Memory B cell (primary cell): ENCODE data around the gene RFC5.
A peak's percentile ranks its signal among the peaks of the same experiment; 100 is the strongest.

Experiments used
- ATAC-seq: fragments of 150-1000 bp; cut with Tn5 transposase; 2 replicates; pipeline ENCODE4 v1.10.0; 2021; ENCODE audit warnings: low read depth, mild to moderate bottlenecking, moderate library complexity
- DNase-seq, 2 donors: peaks; one replicate each; pipeline ENCODE4 v3.0.0; 2022; ENCODE audit warnings: low spot score in 2 of 2
- H3K27ac Mint-ChIP-seq: one replicate; pipeline ENCODE4 v1.8.0; 2022; ENCODE audit warnings: mild to moderate bottlenecking, moderate library complexity, mixed read lengths
- H3K27me3 Mint-ChIP-seq: one replicate; pipeline ENCODE4 v1.8.0; 2022; ENCODE audit warnings: mixed read lengths
- H3K36me3 Mint-ChIP-seq: one replicate; pipeline ENCODE4 v1.8.0; 2022; ENCODE audit warnings: mild to moderate bottlenecking, mixed read lengths
- H3K4me1 Mint-ChIP-seq: one replicate; pipeline ENCODE4 v1.8.0; 2022; ENCODE audit warnings: mixed read lengths
- H3K4me3 Mint-ChIP-seq: one replicate; pipeline ENCODE4 v1.8.0; 2022; ENCODE audit warnings: mild to moderate bottlenecking, moderate library complexity, mixed read lengths
- H3K9me3 Mint-ChIP-seq: one replicate; pipeline ENCODE4 v1.8.0; 2022; ENCODE audit warnings: mixed read lengths

The RFC5 gene, protein sequence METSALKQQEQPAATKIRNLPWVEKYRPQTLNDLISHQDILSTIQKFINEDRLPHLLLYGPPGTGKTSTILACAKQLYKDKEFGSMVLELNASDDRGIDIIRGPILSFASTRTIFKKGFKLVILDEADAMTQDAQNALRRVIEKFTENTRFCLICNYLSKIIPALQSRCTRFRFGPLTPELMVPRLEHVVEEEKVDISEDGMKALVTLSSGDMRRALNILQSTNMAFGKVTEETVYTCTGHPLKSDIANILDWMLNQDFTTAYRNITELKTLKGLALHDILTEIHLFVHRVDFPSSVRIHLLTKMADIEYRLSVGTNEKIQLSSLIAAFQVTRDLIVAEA

DNA sequence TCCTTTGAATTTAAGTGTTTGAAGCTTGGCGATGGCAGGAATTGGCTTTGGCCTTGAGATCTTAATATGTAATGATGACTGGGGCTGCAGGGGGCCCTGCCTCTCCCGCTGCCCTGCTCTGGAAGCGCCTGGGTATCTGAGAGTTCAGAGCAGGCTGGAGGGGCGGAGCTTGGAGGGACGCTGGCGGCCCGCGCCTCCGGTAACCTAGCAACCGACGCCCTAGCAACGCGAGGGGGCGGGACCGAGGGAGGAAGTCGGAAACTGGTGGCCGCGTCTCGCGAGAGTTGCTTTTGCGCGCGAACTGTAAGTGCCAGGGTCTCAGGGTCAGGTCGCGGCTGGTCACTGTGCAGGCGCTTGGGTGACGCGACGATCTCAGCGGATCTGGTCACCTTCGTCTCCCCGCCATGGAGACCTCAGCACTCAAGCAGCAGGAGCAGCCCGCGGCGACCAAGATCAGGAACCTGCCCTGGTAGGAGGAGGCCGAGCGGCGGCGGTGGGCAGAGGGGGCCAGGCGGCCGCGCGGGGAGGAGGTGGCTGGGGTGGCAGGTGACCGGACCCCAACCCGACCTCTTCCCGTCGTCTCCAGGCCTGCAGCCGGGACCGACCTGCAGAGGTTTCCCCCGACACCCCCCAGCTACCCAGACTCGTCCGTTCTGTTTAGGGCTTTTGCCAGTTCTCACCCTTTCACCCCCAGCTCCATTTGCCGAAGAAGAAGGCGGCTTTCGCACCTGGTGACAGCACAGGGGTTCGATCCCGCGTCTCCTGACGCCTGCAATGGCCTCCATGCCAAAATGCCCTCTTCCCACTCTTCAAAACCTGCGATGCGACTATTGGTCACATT lies at the start of gene RFC5:
Gene RFC5 (plus strand): TSS at position 280 of the 841 bp plus-strand sequence. CDS start 125 bp downstream, at position 405.
- ATAC-seq: peak; percentile 98
- no peaks in the 10 kb centered on the region for H3K9me3 Mint-ChIP-seq
- H3K36me3 Mint-ChIP-seq: peaks cover 12% of the 10 kb centered on the region
- H3K4me3 Mint-ChIP-seq: peak within 1 kb of the TSS; percentile 90
- peaks cover 11% of the 10 kb centered on the region for H3K4me1 Mint-ChIP-seq
- H3K27ac Mint-ChIP-seq: peak within 1 kb of the TSS; percentile 88
- no peaks in the 10 kb centered on the region for H3K27me3 Mint-ChIP-seq
- DNase-seq: peak; percentile 96

DNA sequence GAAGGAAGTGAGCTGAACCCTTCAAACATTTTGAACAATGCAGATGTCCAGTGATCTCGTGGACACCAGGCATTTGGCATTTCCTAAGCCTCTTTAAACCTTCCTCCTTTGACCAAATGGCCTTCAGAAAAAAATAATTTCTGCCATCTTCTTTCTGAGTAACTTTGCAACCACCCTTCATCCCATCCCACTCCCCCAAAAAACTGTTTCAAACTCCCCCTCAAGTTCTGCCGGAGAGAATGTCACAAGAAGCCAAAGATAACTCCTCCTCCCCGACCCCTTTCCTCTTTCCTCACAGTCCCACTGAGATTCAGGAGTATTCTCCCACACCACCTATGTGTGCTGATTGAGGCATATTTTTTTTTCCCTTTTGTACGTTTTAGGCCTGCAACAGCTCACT lies 49.5 kb upstream of the RFC5 start:
- Mint-ChIP-seq H3K9me3 (peaks cover 13% of the 10 kb centered on the region), H3K36me3 (peaks cover 2% of the 10 kb centered on the region), H3K4me3 (no peak overlapping the region), H3K27me3 (peaks cover 31% of the 10 kb centered on the region), H3K27ac (no peak overlapping the region), H3K4me1 (peaks cover 6% of the 10 kb centered on the region)
- ATAC-seq (no peak), DNase-seq (no peak)

DNA sequence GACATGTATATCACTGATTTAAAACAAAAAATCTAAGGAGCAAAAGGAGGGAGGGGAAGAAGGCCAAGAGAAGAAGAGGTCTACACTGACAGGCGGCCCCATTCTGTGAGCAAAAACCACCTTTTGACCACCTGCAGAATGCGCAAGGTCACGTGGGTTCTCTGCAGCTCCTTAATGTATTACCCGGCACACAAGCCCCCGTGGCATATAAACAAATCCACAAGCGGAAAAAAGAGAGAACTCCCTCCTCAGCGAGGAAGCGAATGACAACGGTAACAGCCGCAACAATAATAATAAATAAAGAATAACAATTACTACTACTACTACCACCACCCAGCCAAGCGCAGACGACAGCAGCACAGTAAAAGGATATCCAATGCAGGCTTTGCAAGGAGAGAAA lies 49.0 kb upstream of the RFC5 start:
- ATAC-seq (no peak), DNase-seq (no peak)
- H3K9me3 Mint-ChIP-seq: peaks cover 13% of the 10 kb centered on the region
- H3K4me3 Mint-ChIP-seq: no peak overlapping the region
- peaks cover 6% of the 10 kb centered on the region for H3K4me1 Mint-ChIP-seq
- peaks cover 2% of the 10 kb centered on the region for H3K36me3 Mint-ChIP-seq
- H3K27ac Mint-ChIP-seq: no peak overlapping the region
- peaks cover 31% of the 10 kb centered on the region for H3K27me3 Mint-ChIP-seq

DNA sequence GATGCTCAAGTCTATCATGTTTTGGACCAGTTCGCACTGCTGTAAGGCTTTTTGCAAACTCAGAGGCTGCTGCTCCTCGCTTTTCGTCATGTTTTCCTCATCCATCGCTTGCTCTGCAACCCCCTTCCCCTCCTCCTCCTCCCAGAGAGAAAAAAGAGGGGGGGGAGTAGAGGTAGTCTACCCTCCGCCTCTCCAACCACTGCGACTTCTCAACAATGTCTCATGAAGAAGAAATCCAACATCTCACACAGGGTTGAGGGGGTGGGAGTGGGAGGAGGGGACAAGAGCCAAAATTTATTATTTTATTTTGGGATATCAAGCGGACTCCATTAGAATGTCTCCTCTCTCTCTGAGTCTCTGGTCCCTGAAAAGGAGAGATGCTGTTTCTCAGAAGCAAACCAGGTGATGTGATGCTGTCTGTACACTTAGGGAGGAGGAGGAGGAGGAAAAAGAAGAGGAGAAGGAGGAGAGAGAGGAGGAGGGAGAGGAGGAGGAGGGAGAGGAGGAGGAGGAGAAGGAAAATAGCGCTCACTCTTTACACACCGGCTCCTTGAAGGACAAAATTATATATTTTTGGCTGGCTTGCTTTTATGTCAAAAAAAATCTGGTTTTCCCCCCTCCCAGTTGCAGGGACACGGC lies 48.2 kb upstream of the RFC5 start:
- Mint-ChIP-seq H3K27me3 (peaks cover 35% of the 10 kb centered on the region), H3K27ac (no peak overlapping the region), H3K4me3 (peak overlapping the region; percentile 76), H3K36me3 (peaks cover 2% of the 10 kb centered on the region), H3K9me3 (peaks cover 16% of the 10 kb centered on the region), H3K4me1 (peaks cover 6% of the 10 kb centered on the region)
- DNase-seq: no peak
- no peak for ATAC-seq

DNA sequence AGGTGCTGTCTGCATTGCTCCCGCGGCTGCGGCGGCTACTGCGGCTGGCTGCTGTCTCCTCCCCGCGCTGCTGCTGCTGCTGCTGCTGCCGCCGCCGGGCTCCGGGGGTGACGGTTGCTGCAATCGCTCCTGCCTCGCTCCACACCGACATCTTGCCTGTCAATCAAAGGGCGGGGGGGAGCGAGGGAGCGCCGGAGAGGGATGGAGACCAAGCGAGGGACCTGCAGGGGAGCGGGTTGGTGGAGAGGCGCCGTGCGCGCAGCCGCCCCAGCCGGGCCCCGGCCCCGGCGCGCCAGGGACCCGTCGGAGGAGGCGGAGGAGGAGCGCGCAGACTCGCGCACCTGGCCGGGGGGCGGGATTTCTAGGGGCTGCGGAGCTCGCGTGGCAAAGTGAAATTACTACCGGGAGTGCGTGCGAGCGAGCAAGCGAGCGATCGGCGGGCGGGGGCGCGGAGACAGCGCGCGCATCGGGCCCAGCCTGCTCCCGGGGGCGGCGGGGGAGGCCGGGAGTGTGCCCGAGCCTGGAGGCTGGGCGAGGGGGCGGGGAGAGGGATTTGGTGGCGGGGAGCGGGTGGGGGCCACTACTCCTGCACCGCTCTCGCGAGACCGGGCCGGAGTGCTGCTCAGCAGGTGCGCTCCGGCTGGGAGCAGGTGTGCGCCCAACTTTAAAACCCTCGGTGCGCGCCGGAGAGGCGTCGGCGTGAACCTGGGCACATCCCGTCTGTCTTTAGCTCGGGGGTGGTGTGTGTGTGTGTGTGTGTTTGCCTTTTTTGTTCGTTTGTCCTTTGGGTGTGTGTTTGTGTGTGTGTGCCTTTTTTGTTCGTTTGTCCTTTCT lies 47.5 kb upstream of the RFC5 start, which contains the start of gene KSR2:
Gene KSR2 (minus strand): TSS at position 165 of the 834 bp plus-strand sequence. CDS start 735 bp downstream, outside the sequence.
- H3K4me3 Mint-ChIP-seq: peak within 1 kb of the TSS; percentile 76
- H3K4me1 Mint-ChIP-seq: peaks cover 6% of the 10 kb centered on the region
- H3K27me3 Mint-ChIP-seq: peaks cover 38% of the 10 kb centered on the region
- peaks cover 2% of the 10 kb centered on the region for H3K36me3 Mint-ChIP-seq
- DNase-seq (peak in 1 of 2 donors; percentile 10), ATAC-seq (peak; percentile 14)
- H3K27ac Mint-ChIP-seq: no peak within 1 kb of the TSS
- peaks cover 16% of the 10 kb centered on the region for H3K9me3 Mint-ChIP-seq

DNA sequence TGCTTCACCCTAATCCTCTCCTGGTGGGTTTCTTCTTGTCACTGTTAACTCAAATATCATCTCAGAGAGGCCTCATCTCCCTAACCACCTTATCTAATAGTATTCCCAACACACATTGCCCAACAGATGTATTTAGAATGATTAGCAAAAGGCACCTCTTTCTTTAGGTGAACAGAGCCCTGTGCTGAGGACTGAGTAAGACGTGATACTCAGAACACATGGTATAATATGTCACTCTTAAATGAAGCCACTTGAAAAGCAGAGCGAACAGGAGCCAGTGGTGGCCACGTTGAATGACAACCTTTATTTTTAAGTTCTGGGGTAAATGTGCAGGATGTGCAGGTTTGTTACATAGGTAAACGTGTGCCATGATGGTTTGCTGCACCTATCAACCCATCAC lies 46.2 kb upstream of the RFC5 start:
- H3K4me3 Mint-ChIP-seq: no peak overlapping the region

DNA sequence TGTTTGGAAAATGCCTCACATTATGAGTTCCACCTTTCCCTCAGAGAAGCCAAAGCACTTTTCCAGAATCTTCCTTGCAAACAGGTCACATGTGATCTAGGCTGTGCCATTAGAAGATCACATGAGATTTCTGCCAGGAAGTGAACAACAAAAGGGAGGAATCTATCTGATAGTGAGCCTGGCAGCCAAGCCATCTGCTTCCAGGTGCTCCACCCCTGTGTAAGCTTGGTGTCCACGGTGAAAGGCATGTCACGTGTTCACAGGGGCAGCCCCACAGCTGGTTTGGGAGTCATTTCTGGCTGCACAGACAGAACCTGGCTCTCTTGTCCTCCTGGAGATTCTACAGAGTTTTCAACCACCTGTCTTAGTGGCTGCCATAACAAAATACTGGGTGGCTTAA lies 44.2 kb upstream of the RFC5 start:
- H3K36me3 Mint-ChIP-seq: peaks cover 2% of the 10 kb centered on the region
- DNase-seq (no peak), ATAC-seq (no peak)
- no peak overlapping the region for H3K4me3 Mint-ChIP-seq
- peaks cover 13% of the 10 kb centered on the region for H3K9me3 Mint-ChIP-seq
- peaks cover 20% of the 10 kb centered on the region for H3K27me3 Mint-ChIP-seq
- peaks cover 6% of the 10 kb centered on the region for H3K4me1 Mint-ChIP-seq
- H3K27ac Mint-ChIP-seq: no peak overlapping the region

More for the DNA sequence above, 46.2 kb upstream of the RFC5 start:
- Mint-ChIP-seq H3K9me3 (peaks cover 13% of the 10 kb centered on the region), H3K27me3 (peaks cover 32% of the 10 kb centered on the region), H3K4me1 (peaks cover 6% of the 10 kb centered on the region), H3K27ac (no peak overlapping the region), H3K36me3 (peaks cover 2% of the 10 kb centered on the region)
- no peak for ATAC-seq
- DNase-seq: no peak

DNA sequence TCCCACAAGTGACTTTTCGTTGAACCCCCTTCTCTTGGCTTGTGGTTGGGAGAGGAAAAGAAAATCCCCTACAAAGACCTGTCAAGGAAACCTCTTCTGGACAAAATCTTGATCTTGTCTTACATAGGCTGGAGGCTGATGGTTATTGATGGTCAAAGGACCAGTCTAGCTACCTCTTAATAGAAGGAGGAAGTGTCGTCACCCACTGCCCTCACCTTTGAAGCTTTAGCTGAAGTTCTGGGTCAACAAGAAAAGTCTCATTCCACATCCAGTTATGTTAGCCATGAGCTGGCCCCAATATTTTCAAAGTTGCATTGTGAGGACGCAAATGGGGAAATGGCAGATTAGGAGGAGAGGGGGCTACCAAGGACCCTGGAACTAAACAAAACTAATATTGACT lies 41.5 kb upstream of the RFC5 start:
- H3K27ac Mint-ChIP-seq: no peak overlapping the region

DNA sequence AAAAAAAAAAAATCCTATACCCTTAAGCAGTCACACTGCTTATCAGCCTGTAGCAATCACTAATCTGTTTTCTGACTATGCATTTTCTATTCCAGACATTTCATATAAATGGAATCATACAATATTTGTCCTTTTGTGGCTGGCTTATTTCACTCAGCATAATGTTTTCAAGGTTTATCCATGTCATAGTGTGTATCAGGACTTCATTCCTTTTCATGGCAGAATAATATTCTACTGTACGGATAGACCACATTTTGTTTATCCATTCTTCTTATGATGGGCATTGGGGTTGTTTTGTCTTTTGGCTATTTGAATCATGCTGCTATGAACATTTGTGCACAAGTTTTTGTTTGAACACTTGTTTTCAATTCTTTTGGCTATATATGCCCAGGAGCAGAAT lies 39.1 kb upstream of the RFC5 start:
- H3K36me3 Mint-ChIP-seq: no peaks in the 10 kb centered on the region
- no peak overlapping the region for H3K4me3 Mint-ChIP-seq
- H3K9me3 Mint-ChIP-seq: peaks cover 3% of the 10 kb centered on the region
- ATAC-seq: no peak
- DNase-seq: no peak
- H3K4me1 Mint-ChIP-seq: no peaks in the 10 kb centered on the region
- no peak overlapping the region for H3K27ac Mint-ChIP-seq
- H3K27me3 Mint-ChIP-seq: peaks cover 11% of the 10 kb centered on the region

More for the DNA sequence above, 41.5 kb upstream of the RFC5 start:
- H3K27me3 Mint-ChIP-seq: peaks cover 14% of the 10 kb centered on the region
- ATAC-seq: no peak
- peaks cover 13% of the 10 kb centered on the region for H3K9me3 Mint-ChIP-seq
- no peak for DNase-seq
- H3K4me1 Mint-ChIP-seq: no peaks in the 10 kb centered on the region
- no peaks in the 10 kb centered on the region for H3K36me3 Mint-ChIP-seq
- H3K4me3 Mint-ChIP-seq: no peak overlapping the region

DNA sequence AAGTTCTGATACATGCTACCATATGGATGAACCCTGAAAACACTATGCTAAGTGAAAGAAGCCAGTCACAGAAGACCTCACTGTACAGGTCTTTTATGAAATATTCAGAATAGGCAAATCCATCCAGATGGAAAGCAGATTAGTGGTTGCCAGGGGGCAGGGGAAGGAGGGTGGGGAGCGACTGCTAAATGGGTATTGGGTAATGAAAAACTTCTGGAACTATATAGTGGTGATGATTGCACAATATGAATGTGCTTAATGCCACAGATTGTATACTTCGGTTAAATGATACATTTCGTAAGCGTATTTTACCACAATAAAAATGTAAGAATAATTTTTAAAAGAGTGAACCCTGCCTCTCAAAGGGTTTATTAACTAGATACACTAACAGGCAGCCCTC lies 35.9 kb upstream of the RFC5 start:
- Mint-ChIP-seq H3K4me3 (no peak overlapping the region), H3K4me1 (no peaks in the 10 kb centered on the region), H3K36me3 (no peaks in the 10 kb centered on the region), H3K27me3 (peaks cover 6% of the 10 kb centered on the region), H3K9me3 (no peaks in the 10 kb centered on the region), H3K27ac (no peak overlapping the region)
- no peak for ATAC-seq
- no peak for DNase-seq

DNA sequence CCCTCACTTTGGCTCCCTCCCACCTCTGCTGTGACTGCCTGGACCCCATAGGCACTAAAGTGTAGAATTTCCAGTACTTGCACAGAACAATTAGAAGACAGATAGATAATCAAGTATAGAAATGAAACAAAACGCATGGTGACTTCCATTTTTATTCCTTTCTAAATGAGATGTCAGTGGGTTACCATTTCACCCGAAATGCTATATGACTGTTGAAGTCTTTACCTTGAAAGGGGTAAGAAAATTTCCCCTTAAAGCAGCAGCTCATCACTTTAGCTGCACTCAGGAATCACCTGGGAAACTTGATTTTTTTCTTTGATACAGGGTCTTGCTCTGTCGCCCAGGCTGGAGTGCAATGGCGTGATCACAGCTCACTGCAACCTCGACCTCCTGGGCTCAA lies 35.2 kb upstream of the RFC5 start:
- no peak overlapping the region for H3K4me3 Mint-ChIP-seq

DNA sequence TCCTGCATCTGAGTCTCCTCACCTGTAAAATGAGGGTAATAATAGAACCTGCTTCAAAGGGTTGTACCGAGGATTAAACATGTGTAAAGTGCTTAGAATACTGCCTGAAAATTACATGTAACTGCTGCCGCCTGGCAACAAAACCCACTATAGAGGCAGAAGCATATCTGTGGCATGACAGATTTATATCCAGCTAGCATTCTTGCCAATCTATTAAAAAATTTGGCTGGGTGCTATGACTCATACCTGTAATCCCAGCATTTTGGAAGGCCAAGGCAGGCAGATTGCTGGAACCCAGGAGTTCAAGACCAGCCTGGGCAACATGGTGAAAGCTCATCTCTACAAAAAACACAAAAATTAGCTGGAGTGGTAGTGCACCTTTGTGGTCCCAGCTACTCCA lies 31.3 kb upstream of the RFC5 start:
- no peaks in the 10 kb centered on the region for H3K9me3 Mint-ChIP-seq
- ATAC-seq: no peak
- no peaks in the 10 kb centered on the region for H3K36me3 Mint-ChIP-seq
- no peak overlapping the region for H3K4me3 Mint-ChIP-seq
- DNase-seq: no peak
- H3K27ac Mint-ChIP-seq: no peak overlapping the region
- H3K27me3 Mint-ChIP-seq: peaks cover 6% of the 10 kb centered on the region
- no peaks in the 10 kb centered on the region for H3K4me1 Mint-ChIP-seq

More for the DNA sequence above, 35.2 kb upstream of the RFC5 start:
- DNase-seq: no peak
- Mint-ChIP-seq H3K36me3 (no peaks in the 10 kb centered on the region), H3K4me1 (no peaks in the 10 kb centered on the region), H3K27ac (no peak overlapping the region), H3K27me3 (peaks cover 6% of the 10 kb centered on the region), H3K9me3 (no peaks in the 10 kb centered on the region)
- no peak for ATAC-seq

DNA sequence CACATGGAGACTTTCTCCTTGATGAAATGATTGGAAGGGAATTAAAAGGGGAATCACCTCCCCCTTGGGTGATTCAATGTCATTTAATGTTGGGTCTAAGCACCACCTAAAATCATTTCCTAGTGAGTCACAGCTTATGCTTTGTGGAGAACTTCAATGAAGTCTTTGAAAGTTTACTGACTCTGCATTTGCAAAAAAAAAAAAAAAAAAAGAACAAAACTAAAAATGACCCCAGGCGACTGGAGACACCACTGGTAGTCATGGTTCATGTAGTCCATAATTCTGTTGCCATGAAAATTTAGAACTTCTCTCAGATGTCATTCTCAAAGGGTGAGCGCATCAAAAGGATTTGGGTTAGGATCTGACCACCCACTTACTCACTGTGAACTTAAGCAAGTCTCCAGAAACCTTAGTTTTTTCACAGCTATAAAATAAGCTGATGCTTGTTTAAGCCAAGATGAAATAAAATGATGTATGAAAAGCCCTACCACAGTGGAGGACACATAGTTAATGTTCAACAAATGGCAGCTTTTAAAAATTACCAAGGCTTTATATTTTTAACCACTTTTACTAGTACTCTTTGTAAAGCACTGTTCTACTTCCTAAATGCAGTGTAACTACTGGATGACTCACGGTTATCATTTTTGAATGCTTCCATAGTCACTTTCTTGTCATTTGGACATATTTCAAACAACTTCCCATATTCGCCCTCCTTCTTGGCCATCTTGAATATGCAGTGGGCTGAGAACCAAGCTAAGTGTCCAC lies 29.6 kb upstream of the RFC5 start:
- no peaks in the 10 kb centered on the region for H3K4me1 Mint-ChIP-seq
- no peaks in the 10 kb centered on the region for H3K36me3 Mint-ChIP-seq
- peaks cover 4% of the 10 kb centered on the region for H3K9me3 Mint-ChIP-seq
- no peak overlapping the region for H3K27ac Mint-ChIP-seq
- H3K4me3 Mint-ChIP-seq: no peak overlapping the region
- H3K27me3 Mint-ChIP-seq: peaks cover 11% of the 10 kb centered on the region
- ATAC-seq (no peak), DNase-seq (no peak)
